ENCODE results near the gene LSM7. TPM values are rescaled to one million over a fixed set of nuclear protein-coding genes. Genes with fewer than 3 reads are reported as not detected.

LSM7 gene
- total RNA-seq, 1 donor from 2014 or later = 134 TPM

DNA sequence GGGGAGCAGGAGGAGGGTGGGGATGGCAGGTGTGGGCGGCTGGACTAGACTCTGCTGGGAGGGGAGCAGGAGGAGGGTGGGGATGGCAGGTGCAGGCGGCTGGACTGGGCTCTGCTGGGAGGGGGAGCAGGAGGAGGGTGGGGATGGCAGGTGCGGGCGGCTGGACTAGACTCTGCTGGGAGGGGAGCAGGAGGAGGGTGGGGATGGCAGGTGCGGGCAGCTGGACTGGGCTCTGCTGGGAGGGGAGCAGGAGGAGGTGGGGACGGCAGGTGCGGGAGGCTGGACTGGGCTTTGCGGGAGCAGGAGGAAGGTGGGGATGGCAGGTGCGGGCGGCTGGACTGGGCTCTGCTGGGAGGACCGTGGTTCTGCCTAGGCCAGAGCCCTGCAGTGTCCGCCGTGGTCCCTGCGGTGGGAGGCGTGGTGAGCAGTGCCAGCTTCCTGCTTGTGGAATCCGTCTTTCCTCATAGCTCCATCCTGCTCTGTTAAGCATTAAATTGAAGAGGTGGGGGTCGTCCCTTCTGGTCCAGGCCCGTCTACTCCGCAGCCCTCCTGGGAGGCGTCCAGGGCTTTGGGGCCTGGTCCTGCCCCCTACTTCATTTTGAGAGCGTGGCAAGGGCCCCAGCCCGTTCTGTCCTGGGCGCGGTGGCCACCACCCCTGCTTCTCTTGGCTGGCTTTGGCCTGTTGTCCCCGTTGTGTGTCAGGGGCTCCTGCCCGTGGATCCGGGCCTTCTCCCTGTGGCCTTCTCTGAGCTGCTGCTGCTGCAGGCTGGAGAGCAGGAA lies 4.8 kb upstream of the LSM7 start:
- Mint-ChIP-seq H3K27me3 (no peaks in the 10 kb centered on the region), H3K4me1 (ENCODE audit: unreplicated experiment) (peaks cover 38% of the 10 kb centered on the region), H3K36me3 (peaks cover 14% of the 10 kb centered on the region), H3K9me3 (no peaks in the 10 kb centered on the region), H3K4me3 (peak overlapping the region; percentile 49), H3K27ac (peak overlapping the region; percentile 72)
- DNase-seq (ENCODE audit: extremely low spot score, unreplicated experiment) = no peak
- TF ChIP-seq CTCF (conservative IDR thresholded peaks at IDR 0.05) = no peak

- Mint-ChIP-seq H3K4me3 (no peak overlapping the region), H3K4me1 (ENCODE audit: unreplicated experiment) (peaks cover 38% of the 10 kb centered on the region), H3K9me3 (no peaks in the 10 kb centered on the region), H3K27ac (peak overlapping the region; percentile 95), H3K27me3 (no peaks in the 10 kb centered on the region), H3K36me3 (peaks cover 12% of the 10 kb centered on the region)
- DNase-seq (ENCODE audit: extremely low spot score, unreplicated experiment) = no peak
- TF ChIP-seq CTCF (conservative IDR thresholded peaks at IDR 0.05) = no peak
Measured at GRCh38 chr19:2332341-2333026, 4.1 kb upstream of the LSM7 start.

GRCh38 chr19:2331601-2332246 lies 3.3 kb upstream of the LSM7 start:
- Mint-ChIP-seq H3K4me1 (ENCODE audit: unreplicated experiment) (peaks cover 41% of the 10 kb centered on the region), H3K27me3 (no peaks in the 10 kb centered on the region), H3K4me3 (peak overlapping the region; percentile 82), H3K9me3 (no peaks in the 10 kb centered on the region), H3K36me3 (peaks cover 10% of the 10 kb centered on the region), H3K27ac (peak overlapping the region; percentile 95)
- no peak for DNase-seq (ENCODE audit: extremely low spot score, unreplicated experiment)
- no peak for TF ChIP-seq CTCF (conservative IDR thresholded peaks at IDR 0.05)

- H3K36me3 Mint-ChIP-seq = peaks cover 3% of the 10 kb centered on the region
- peak overlapping the region; percentile 95 for H3K27ac Mint-ChIP-seq
- H3K27me3 Mint-ChIP-seq = no peaks in the 10 kb centered on the region
- no peak for DNase-seq (ENCODE audit: extremely low spot score, unreplicated experiment)
- TF ChIP-seq CTCF (conservative IDR thresholded peaks at IDR 0.05) = no peak
- H3K4me3 Mint-ChIP-seq = peak overlapping the region; percentile 82
- peaks cover 41% of the 10 kb centered on the region for H3K4me1 Mint-ChIP-seq (ENCODE audit: unreplicated experiment)
- H3K9me3 Mint-ChIP-seq = no peaks in the 10 kb centered on the region
Measured at GRCh38 chr19:2330632-2331284, 2.4 kb upstream of the LSM7 start.

DNA sequence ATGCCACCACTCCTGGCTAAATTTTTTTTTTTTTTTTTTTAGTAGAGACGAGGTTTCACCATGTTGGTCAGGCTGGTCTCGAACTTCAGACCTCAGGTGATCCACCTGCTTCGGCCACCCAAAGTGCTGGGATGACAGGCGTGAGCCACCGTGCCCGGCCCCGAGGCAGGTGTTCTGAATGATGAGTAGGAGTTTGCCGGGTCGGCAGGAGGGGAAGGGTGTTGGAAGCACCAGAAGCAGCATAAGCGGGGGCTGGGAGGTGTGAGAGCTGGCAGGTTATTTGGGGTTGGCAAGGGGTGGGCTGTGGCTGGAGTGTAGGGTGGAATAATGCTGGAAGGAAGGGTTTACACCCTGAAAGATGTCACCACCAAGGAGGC lies 1.9 kb upstream of the LSM7 start:
- peaks cover 42% of the 10 kb centered on the region for H3K4me1 Mint-ChIP-seq (ENCODE audit: unreplicated experiment)
- no peak for DNase-seq (ENCODE audit: extremely low spot score, unreplicated experiment)
- peak overlapping the region; percentile 82 for H3K4me3 Mint-ChIP-seq

More for the DNA sequence above, 1.9 kb upstream of the LSM7 start:
- H3K27ac Mint-ChIP-seq = peak overlapping the region; percentile 95
- no peaks in the 10 kb centered on the region for H3K36me3 Mint-ChIP-seq
- TF ChIP-seq CTCF (conservative IDR thresholded peaks at IDR 0.05) = no peak
- H3K27me3 Mint-ChIP-seq = no peaks in the 10 kb centered on the region
- no peaks in the 10 kb centered on the region for H3K9me3 Mint-ChIP-seq
